IPS-NIHi11 (cell line): ENCODE measurements around the gene ZBTB33.
A peak's percentile ranks its signal among the peaks of the same experiment; 100 is the strongest.

Experiments used
- DNase-seq: peaks from one replicate; pipeline ENCODE4 v3.0.0; 2012; ENCODE audit warnings: mixed read lengths, low spot score

ZBTB33 gene, protein sequence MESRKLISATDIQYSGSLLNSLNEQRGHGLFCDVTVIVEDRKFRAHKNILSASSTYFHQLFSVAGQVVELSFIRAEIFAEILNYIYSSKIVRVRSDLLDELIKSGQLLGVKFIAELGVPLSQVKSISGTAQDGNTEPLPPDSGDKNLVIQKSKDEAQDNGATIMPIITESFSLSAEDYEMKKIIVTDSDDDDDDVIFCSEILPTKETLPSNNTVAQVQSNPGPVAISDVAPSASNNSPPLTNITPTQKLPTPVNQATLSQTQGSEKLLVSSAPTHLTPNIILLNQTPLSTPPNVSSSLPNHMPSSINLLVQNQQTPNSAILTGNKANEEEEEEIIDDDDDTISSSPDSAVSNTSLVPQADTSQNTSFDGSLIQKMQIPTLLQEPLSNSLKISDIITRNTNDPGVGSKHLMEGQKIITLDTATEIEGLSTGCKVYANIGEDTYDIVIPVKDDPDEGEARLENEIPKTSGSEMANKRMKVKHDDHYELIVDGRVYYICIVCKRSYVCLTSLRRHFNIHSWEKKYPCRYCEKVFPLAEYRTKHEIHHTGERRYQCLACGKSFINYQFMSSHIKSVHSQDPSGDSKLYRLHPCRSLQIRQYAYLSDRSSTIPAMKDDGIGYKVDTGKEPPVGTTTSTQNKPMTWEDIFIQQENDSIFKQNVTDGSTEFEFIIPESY

DNA sequence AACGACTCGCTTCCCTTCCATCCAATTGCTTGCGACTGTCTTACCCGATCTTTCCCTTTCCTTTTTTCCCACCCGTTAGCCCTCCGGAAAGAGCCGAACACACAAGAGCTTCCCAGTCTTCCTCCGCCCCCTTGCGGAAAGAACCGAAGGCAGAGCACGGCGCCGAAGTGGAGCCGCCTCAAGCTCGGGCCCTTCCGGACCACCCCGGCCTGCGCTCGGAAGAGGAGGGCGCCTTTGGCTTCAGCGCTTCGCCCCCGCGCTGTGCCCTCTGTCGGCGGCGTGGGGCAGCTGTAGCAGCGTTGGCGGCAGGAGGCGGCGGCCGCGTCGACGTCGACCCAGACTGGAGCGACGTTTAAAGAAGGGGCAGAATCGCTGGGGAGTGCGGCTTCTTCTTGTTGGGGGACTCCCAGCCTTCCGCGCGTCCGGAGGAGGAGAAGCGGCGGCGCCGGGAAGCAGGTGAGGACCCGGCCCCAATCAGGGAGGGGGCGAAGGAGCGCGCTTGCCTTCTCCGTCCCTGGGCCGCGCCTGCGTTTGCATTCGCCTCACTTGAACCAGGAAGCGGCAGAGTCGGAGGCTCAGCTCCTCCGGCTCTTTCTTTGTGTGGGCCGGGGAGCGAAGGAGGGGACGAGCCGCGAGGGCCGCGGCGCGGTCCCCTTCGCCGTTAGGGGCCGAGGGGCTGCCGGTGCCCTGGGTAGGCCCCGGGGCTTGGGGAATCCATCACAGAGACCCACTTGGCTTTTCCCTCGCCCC, at the start of gene ZBTB33:
Gene ZBTB33 (plus strand): TSS at position 291 of the 750 bp plus-strand sequence. CDS start 2,604 bp downstream, outside the sequence.
- DNase-seq: peak; percentile 86

DNA sequence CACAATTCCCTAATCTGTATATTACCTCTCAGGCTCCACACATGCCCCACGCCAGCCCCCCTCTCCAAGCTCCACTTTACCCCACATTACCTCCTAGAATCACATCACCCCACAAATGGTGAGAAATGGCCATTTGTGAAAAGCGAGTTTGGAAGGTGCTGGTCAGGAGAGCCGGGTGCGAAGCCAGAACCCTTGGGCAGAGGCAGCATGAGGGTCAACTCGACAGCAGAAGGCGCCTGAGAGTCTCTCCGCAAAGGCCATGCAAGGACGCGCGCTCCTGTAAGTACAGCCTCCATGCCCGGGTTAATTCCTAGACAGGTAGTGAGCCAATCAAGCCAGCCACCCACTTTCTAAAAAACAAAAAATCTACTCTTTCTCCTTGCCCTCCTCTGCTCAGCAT, 49.8 kb upstream of the ZBTB33 start:
- no peak for DNase-seq

DNA sequence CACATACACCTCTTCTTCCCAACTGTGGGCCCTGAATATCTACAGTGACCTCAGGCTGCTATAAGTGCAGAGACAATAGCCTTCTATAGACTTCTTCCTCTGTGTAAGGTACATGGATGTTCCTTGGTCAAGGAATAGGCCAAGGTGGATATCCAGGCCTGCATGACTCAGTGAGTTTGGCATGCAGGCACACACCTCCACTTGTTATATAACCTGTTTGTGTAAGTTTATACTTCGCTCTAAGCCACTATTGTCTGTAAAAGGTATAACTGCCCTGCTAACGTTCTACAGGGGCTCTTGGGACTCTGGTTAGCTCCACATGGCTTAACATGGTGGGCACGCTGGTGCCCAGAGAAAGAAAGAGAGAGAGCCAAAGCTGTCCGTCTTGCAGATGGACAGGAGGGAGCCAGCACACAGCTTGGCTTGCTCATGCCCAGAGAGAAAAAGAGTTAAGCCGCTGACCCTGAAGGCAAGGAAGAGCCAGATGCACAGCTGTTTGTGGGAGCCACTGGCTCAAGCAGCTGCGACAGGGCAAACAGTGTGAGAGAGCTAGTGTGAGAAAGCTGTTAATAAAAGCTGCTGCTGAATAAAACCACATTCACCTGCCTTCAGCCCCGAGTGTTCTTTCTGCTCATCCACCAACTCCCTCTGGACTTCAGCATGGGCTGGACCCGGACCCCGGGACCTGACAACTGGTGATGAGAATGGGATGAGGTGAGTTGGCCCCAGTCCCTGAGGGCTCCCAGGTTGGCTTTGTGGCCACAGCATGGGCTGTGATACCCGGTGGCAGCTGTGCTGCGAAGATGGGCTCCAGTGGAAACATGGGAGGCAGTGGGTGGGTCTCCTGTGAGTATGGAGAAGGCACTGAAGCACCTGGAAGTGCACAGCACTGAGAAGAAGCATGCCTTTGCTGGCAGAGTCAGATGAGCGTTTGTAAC, 44.5 kb upstream of the ZBTB33 start:
- DNase-seq: no peak

DNA sequence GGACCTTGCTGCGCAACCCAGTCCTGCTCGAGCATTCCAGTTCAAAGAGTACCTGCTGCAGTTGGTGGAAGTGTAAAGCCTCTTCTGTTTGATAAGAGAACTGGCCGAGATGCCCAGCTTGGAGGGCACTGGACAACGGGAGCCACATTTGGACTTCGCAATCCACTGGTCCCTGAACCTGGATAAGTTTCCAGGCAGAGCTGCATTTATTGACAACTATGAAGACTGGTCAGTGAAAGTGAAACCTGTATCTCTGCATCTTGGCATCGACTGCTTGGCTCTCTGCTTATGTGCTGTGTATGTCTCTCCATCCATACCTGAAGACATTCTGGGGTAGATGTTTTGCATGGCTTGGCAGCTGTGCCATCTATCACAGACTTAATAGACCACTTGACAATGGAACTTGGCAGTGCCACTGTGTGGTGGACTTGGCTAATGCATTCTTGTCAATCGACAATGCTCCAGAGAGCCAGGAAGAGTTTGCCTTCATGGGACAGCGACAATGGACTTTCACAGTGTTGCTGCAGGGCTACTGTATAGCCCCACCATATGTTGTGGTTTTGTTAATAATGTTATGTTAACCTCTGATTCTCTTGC, 43.5 kb upstream of the ZBTB33 start:
- DNase-seq: no peak

DNA sequence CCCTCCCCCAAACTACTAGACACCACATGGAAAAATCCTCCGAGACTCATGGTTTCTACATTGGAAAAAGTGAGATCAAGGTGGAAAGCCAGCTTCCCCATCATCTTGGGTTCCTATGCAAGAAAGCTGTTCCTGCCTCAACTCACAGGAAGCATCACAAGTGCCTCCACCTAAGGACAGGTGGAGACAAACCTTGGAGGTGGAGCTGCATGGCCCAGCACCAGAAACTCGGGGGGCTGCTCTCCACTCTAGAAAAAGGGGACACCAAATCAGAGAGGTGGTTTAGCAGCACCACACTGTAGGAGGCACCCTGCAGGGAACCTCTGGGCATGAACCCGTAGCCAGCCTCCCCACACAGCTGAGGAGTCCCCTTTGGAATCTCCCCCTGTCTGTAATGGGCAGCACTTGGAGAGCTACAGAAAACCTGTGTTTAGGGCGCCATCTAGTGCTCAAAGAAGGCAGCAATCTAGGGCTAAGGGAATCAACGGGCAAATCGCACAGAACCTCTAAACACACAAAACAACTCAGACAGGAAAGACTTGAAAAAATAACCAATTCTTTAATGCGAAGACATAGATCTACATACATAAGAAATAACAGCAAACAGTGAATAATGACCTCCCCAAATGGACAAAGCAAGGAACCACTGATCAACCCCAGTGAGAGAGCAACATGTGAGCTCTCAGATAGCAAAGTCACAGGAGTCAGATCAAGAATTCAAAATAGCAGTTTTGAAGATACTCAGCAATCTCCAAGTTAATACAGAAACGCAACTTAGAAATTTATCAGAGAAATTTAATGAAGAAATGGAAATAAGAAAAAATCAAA, 37.0 kb upstream of the ZBTB33 start:
- DNase-seq: peak; percentile 69

DNA sequence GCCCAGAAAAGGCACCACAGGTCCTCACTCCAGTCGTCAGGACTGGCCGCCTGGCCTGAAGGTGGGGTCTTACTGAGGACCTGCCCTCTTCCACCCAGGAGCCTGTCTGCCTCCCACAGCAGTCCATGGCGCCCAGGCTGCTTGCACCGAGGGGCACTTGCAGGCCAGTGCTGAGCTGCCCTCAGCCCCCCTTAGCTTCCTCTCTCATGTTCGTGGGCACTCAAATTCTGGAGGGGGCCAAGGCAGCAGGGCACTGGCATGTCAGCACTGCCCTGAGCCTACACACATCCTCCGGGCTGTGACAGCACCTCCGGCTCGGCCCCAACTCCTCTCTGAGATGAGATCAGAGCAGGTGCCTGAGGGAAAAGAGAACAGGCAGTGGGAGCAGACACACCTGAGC, 27.2 kb upstream of the ZBTB33 start:
- DNase-seq: no peak

DNA sequence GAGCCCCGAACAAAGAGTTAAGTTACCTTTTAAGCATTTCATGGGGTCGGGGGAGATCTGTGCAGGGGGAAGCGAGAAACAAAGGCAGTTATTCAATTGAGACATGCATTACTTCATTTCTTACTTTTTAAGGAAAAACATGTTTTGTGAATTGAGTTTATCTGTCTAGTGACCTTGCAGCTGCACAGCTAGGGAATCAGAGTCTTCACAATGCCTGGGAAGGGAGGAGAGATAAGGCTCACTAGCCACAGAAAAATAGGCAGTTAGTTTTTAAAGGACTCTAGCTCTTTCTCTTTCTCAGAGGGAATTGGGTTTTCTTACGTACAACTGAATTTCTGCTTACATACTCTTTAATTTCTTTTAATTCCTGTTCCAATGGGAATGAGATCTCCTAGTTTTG, 26.2 kb upstream of the ZBTB33 start:
- DNase-seq: no peak

DNA sequence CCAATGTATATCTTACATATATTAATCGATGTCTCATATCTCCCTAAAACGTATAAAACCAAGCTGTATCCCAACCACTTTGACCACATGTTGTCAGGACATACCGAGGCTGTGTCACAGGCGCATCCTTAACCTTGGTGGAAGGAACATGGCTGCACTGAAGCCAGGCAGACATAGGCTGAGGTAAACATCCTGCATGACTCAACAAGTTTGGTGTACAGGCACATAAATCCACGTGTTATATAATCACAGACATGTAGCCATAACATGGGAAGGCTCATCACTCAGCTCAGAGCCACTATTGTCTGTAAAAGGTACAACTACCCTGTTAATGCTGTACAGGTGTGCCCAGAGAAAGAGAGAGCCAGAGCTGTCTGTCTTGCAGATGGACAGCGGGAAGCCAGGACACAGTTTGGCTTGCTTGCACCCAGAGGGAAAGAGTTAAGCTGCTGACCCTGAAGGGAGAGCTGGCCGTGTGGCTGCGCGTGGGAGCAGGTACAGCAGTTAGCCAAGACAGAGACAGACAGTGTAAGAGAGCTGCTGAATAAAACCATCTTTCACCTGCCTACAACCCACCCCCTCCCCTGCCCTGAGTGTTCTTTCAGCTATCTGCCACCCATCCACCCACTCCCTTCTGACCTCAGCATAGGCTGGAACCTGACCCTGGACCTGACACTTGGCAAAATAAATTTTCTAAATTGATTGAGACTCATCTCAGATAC, 22.3 kb upstream of the ZBTB33 start:
- DNase-seq: no peak

DNA sequence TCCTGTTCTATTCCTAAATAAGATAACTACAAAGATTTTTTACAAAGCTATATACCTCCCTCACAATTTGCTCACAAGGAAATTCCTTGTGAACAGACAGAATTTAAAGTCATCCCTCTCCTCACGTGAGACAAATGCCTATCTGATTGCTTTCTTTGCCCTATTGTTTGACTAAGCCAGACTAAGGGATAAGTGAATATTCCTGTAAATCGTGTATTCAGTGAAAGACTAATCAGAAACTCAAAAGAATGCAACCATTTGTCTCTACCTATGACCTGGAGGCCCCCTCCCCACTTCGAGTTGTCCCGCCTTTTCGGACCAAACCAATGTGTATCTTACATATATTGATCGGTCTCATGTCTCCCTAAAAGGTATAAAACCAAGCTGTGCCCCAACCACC, 15.3 kb upstream of the ZBTB33 start:
- no peak for DNase-seq

DNA sequence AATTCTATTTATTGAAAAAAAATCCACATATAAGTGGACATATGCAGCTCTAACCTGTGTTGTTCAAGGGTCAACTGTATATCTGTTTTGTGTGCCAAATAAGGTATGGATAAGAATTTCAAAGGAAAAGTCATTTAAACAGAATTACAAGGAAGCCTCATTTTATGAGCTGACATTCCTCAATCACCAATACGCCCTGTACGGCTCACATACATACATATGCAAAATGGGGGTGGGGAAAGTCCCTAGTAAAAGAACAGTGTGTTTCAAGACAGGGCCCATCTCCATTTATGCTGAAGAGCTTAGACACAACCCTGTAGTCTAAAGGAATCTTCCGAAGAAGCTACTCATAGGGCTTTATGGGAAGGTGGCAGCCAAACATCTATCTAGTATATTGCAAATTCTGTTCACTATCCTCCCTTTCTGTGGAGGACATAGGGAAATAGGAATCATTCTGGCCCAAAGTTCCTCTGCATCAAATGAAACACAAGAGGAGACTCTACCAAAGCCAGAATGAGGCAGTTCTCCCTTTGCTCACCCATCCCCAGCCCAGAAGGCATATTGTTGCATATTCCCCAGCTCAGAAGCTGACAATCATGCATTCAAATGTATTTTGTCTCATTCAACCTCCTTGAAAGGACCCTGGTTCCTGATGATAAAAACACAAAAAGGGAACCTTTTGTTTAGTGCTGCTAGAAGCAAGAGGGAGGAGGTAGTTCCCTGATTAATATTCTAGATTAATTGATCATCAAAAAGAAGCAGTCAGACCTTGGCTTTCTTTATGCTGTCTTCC, 13.7 kb upstream of the ZBTB33 start:
- DNase-seq: no peak

DNA sequence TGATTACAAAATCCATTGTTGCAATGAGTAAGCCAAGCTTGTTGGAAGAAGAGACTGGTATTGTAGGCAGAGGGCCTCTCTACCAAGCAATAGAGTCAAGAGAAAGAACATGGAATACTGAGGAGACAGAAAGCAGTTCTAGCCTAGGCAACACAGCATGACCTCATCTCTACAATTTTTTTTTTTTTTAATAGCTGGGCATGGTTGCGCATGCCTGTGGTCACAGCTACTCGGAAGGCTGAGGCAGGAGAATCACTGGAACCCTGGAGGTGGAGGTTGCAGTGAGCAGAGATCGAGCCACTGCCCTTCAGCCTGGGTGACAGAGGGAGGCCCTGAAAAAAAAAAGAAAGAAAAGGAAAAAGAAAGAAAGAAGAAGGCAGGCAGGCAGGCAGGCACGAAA, 11.7 kb upstream of the ZBTB33 start:
- no peak for DNase-seq

DNA sequence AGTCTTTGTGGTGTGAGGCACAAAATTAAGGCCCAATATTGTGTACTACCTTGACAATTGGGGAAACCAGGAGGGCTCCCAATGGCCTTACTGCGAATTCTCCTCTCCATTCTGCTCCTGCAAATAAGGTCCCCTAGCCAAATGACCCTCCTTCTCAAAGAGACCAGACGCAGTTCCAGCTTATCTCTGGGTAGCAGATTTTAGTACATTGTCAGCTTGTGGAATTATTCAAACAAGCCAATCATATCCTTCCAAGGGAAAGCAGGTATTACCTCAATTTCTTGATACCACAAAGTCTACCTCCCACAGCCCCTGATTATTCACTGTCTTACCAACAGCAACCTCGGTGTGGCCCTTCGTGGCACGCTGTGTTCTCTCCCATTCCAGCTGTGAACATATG, 7.8 kb upstream of the ZBTB33 start:
- no peak for DNase-seq

DNA sequence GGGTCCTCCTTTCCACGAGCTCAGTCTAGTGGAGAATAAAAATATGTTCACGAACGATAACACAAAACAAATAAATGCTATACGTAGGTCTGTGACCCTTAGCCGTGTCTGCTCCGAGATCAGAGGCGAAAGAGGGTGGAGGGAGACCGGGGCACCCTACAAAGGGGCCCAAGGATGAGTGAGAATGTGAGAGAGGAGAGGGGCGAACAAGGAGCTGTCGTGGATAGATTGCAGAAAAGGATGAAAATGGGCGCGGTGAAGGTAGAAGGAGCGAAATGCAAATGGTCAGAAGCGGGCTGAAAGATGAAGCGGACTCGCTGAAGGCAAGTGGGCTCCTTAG, 6.2 kb upstream of the ZBTB33 start:
- no peak for DNase-seq

DNA sequence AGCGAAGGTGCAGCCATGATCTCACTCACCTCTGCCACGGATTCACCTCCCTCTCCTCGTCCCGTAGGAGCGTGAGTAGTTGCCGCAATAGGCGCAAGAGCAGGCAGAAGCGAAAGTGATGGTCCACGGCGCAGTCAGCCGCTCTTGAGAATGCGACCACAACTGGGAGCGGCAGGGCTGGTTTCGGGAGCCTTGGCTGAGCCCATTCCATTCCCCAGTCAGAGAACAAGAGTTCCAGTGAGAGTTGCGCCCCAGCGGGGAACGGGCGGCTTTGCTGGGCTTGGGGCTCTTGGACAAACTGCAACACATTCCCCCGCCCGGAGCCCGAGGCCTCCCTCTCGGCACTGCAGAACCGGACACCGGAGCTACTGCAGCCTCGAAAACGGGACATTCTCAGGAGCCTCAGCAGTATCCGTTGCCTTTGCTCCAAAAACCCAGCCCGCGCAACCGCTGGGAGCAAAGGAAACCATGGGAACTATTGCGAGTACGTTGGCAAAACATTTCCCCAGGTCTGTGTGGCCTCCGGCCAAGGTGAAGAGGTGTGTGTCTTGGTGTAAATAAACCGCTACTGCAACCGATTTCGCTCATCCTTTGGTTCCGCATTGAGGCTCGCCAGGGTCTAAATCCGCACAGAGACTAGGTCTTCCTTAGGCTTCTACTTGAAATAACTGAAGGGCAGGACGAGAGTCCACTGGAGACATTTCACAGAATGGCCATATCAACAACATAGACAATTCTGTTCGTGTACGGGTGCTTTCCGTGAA, 5.7 kb upstream of the ZBTB33 start:
- DNase-seq: peak; percentile 63

DNA sequence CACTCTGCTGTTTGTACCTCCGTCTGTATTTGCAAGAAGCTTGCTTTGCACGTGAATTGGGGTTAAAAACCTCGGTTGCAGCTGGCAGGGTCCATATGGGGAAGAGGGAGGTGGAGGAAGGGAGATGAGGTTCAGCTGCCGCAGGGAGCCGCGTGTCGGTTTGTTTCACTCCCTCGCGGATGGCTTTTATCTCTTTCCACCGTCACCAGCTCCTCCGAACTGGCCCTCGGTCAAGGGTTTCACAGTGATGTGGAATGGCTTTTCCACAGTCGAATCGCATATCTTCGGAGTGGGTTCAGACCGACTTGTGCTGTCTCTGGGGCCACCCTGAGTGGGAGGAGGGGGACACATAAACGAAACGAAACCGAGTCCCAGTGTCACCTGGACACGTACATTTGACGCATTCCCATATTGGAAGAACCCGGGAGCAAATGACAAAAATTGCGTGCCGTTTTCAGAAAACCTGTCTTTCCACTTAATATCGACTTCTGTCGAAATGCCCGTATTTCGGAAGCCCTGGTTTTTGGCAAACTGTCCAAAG, 929 bp downstream of the ZBTB33 start:
- peak; percentile 6 for DNase-seq

DNA sequence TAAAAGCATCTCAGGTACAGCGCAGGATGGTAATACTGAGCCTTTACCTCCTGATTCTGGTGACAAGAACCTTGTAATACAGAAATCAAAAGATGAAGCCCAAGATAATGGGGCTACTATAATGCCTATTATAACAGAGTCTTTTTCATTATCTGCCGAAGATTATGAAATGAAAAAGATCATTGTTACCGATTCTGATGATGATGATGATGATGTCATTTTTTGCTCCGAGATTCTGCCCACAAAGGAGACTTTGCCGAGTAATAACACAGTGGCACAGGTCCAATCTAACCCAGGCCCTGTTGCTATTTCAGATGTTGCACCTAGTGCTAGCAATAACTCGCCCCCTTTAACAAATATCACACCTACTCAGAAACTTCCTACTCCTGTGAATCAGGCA, 3.2 kb downstream of the ZBTB33 start:
- DNase-seq: no peak

DNA sequence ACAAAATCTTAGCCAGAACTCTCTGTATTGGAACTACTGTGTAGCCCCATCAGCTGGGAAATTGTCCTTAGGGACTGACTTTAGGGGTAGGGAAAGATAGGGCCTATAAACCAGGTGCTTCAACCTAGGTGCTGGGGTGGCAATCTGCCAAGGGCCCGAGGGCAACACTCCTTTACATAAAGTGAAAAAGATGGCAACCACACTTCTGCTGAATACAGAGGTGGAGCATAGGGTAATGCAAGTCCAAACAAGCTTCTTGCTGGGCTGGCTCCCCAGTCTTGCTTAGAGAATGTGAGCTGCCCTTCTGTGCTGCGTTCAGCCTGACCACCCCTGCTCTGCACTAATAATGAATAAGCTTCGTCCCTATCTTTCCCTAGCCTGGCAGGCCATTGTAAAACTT, 9.8 kb downstream of the ZBTB33 start:
- DNase-seq: no peak
